Fibroblast of lung (primary cell): ENCODE results near the gene C21orf58.

Experiments used
- CTCF ChIP-seq, 2 donors: IDR thresholded peaks in 1 of 2; conservative IDR thresholded peaks in 1 of 2; 1 replicate in 1 of 2; 2 replicates in 1 of 2; pipeline ENCODE4 v1.5.1; 2011 to 2012; ENCODE audit warnings: low read length in 2 of 2, control low read depth in 1 of 2, inconsistent platforms in 1 of 2, low read depth in 1 of 2, mild to moderate bottlenecking in 1 of 2
- EZH2 ChIP-seq: IDR thresholded peaks from 2 replicates; pipeline ENCODE4 v1.5.1; 2012; ENCODE audit warnings: low read length, control low read depth, mild to moderate bottlenecking; ENCODE audit errors: missing control alignments

- TF ChIP-seq CTCF (conservative IDR thresholded peaks at IDR 0.05 in 1 of 2, IDR thresholded peaks at IDR 0.05 in 1 of 2; ENCODE audit: low read depth in 1 of 2, low read length in 2 of 2), result no peak
- TF ChIP-seq EZH2, result no peak
Measured at GRCh38 chr21:46366561-46366960, 42.9 kb upstream of the C21orf58 start.
